ENCODE data around the gene PIP4P1. TPM values are rescaled to one million over a fixed set of nuclear protein-coding genes. Genes with fewer than 3 reads are reported as not detected.

PIP4P1 gene
- total and polyA plus RNA-seq, 9 of the 15 experiments (the other 6 are each of a cell fraction or from before 2014, with no cell fraction given) = 5.3 to 20.9 (median 10.7) TPM

DNA sequence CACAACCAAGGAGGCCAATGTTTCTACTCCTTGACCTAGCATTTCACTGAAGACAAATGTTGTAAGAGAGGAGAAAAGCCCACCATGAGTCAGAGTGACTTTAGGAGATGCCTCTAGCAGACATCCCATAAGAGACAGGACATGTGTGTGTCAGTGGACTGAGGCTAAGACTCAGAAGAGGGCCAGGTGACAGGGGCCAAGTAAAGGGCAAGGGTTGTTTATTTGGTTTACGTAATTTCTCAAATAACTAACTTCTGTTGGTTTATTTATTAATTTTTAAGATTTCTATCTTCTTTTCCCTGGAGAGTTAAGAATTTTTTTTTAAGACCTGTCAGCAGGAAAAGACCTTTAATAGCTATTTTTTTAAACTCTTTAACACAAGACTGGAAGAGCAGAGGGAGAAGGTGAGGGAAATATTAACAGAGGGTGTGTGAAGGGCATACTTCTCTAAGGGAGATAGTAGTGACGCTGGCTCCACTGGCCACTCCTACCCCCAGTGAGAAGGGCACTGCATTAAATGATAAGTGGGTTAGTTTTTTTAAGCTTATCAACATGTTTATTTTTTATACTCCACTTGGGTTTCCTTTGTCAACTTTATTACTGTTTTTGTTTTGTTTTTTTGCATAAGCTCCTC lies 11.4 kb upstream of the PIP4P1 start:
- H2AFZ ChIP-seq (ENCODE audit: low read depth, low read length) = no peak overlapping the region
- H3K4me1 ChIP-seq (replicated peaks in 1 of 2; ENCODE audit: control insufficient read depth in 2 of 2, insufficient read depth in 2 of 2, low read length in 2 of 2) = peaks cover 18 to 30% of the 10 kb centered on the region in 2 experiments
- 63% methylated on average over 2 of the region's 2 CpGs for WGBS (ENCODE audit: insufficient coverage, low coverage, missing lambda C conversion rate)
- DNase-seq (ENCODE audit: extremely low read depth in 1 of 4, low spot score in 3 of 4) = no peak
- ChIA-PET CTCF (ENCODE audit: low intra/inter-chr PET ratio) (no interaction called here), POLR2A (interaction anchor here (0.8 to 5.0 kb wide), 6 partner anchors 10 to 18 kb away, joined by 3 to 36 read pairs (median 4); partner anchors contain the start of genes APEX1, OSGEP and PIP4P1)
- peaks cover 8% of the 10 kb centered on the region; the same call in 1 of the 2 replicates for H4K20me1 ChIP-seq (replicated peaks; ENCODE audit: control insufficient read depth, insufficient read depth, low read length)
- BruUV-seq (replicated peaks) = no TSS peak
- H3K4me2 ChIP-seq (ENCODE audit: insufficient read depth, low read length) = 0 out of 2 replicates have a peak overlapping the region, but pooled peaks have one; percentile 57
- TF ChIP-seq, protein P1, sequence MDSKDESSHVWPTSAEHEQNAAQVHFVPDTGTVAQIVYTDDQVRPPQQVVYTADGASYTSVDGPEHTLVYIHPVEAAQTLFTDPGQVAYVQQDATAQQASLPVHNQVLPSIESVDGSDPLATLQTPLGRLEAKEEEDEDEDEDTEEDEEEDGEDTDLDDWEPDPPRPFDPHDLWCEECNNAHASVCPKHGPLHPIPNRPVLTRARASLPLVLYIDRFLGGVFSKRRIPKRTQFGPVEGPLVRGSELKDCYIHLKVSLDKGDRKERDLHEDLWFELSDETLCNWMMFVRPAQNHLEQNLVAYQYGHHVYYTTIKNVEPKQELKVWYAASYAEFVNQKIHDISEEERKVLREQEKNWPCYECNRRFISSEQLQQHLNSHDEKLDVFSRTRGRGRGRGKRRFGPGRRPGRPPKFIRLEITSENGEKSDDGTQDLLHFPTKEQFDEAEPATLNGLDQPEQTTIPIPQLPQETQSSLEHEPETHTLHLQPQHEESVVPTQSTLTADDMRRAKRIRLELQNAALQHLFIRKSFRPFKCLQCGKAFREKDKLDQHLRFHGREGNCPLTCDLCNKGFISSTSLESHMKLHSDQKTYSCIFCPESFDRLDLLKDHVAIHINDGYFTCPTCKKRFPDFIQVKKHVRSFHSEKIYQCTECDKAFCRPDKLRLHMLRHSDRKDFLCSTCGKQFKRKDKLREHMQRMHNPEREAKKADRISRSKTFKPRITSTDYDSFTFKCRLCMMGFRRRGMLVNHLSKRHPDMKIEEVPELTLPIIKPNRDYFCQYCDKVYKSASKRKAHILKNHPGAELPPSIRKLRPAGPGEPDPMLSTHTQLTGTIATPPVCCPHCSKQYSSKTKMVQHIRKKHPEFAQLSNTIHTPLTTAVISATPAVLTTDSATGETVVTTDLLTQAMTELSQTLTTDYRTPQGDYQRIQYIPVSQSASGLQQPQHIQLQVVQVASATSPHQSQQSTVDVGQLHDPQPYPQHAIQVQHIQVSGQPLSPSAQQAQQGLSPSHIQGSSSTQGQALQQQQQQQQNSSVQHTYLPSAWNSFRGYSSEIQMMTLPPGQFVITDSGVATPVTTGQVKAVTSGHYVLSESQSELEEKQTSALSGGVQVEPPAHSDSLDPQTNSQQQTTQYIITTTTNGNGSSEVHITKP (IDR thresholded peaks at IDR 0.05; ENCODE audit: partially characterized antibody) = no peak
- TF ChIP-seq TAL1 (IDR thresholded peaks at IDR 0.05) = no peak
- no peak for TF ChIP-seq CBX3 (IDR thresholded peaks at IDR 0.05; ENCODE audit: borderline replicate concordance in 1 of 2, low read length in 2 of 2)
- TF ChIP-seq, protein P2, sequence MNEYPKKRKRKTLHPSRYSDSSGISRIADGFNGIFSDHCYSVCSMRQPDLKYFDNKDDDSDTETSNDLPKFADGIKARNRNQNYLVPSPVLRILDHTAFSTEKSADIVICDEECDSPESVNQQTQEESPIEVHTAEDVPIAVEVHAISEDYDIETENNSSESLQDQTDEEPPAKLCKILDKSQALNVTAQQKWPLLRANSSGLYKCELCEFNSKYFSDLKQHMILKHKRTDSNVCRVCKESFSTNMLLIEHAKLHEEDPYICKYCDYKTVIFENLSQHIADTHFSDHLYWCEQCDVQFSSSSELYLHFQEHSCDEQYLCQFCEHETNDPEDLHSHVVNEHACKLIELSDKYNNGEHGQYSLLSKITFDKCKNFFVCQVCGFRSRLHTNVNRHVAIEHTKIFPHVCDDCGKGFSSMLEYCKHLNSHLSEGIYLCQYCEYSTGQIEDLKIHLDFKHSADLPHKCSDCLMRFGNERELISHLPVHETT (CRISPR knock-in tag; conservative IDR thresholded peaks at IDR 0.05 in 1 of 2, IDR thresholded peaks at IDR 0.05 in 1 of 2) = no peak
- no peak for TF ChIP-seq NONO (IDR thresholded peaks at IDR 0.05; ENCODE audit: low read depth in 2 of 2, low read length in 1 of 2)
- TF ChIP-seq ILF3 (IDR thresholded peaks at IDR 0.05; ENCODE audit: borderline replicate concordance) = no peak
- TF ChIP-seq HNRNPL (IDR thresholded peaks at IDR 0.05; ENCODE audit: low read depth, low read length) = no peak
- TF ChIP-seq EWSR1 (IDR thresholded peaks at IDR 0.05; ENCODE audit: borderline replicate concordance, low read depth, partially characterized antibody) = no peak
- TF ChIP-seq ARNT (IDR thresholded peaks at IDR 0.05) = no peak
- TF ChIP-seq, protein P3, sequence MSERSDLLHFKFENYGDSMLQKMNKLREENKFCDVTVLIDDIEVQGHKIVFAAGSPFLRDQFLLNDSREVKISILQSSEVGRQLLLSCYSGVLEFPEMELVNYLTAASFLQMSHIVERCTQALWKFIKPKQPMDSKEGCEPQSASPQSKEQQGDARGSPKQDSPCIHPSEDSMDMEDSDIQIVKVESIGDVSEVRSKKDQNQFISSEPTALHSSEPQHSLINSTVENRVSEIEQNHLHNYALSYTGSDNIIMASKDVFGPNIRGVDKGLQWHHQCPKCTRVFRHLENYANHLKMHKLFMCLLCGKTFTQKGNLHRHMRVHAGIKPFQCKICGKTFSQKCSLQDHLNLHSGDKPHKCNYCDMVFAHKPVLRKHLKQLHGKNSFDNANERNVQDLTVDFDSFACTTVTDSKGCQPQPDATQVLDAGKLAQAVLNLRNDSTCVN (CRISPR knock-in tag; IDR thresholded peaks at IDR 0.05) = no peak
- no peak for TF ChIP-seq ZNF668 (CRISPR knock-in tag; IDR thresholded peaks at IDR 0.05)
- TF ChIP-seq GABPB1 (CRISPR knock-in tag; IDR thresholded peaks at IDR 0.05) = no peak
- TF ChIP-seq FOXK2 (conservative IDR thresholded peaks at IDR 0.05 in 1 of 2, IDR thresholded peaks at IDR 0.05 in 1 of 2; ENCODE audit: low read depth in 2 of 2) = no peak
- ATAC-seq = no peak
- no peaks in the 10 kb centered on the region for H3K9me3 ChIP-seq (replicated peaks; ENCODE audit: control insufficient read depth, insufficient read depth, low read depth, low read length)
- H3K79me2 ChIP-seq (ENCODE audit: control insufficient read depth, insufficient read depth, low read length) = peaks cover 46% of the 10 kb centered on the region
- no peak overlapping the region for H3K27ac ChIP-seq (ENCODE audit: extremely low read depth, low read depth, low read length)
- peaks cover 67% of the 10 kb centered on the region for H3K36me3 ChIP-seq (ENCODE audit: control insufficient read depth, insufficient read depth, low read length)
- no peaks in the 10 kb centered on the region for H3K27me3 ChIP-seq (ENCODE audit: control insufficient read depth in 2 of 2, insufficient read depth in 2 of 2, low read length in 2 of 2)
- no peak overlapping the region for H3K9ac ChIP-seq (ENCODE audit: insufficient read depth in 1 of 2, low read depth in 2 of 2, low read length in 2 of 2)
- intact Hi-C loops (cut with micrococcal nuclease) (no loop called here), in situ Hi-C loops (cut with MboI) (no loop called here)
- H3K4me3 ChIP-seq = no peak overlapping the region
- no peaks in the 10 kb centered on the region for H3K9me1 ChIP-seq (ENCODE audit: control insufficient read depth, insufficient read depth, low read length)
- no peak for FAIRE-seq
